ENCODE data around the gene PWP2.
"Not testable (repeated sequence)": the region's sequence is repeated elsewhere in the genome, so short reads cannot be mapped to it uniquely, and the experiment has no call there.

DNA sequence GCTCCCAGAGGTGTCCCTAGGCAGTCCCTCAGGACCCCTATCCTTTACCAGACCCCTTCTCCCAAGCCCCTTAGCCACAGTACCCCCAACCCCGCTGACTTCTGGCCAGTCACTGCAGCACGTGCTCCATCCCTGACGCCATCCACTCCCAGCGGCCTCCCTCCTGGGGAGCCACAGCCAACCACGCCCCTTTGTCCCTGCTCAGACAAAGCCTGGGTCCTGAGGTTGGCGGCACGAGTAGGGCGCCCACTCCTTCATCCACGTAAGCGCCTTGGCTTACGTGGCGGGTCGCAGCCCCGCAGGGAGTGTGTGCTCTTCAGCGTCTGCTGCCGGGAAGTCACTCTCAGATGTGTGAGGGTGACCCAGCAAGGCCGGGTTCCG lies 33.3 kb downstream of the PWP2 start:
- not testable (repeated sequence) for TF ChIP-seq POLR2A (IDR thresholded peaks at IDR 0.05)
- TF ChIP-seq, protein P1, sequence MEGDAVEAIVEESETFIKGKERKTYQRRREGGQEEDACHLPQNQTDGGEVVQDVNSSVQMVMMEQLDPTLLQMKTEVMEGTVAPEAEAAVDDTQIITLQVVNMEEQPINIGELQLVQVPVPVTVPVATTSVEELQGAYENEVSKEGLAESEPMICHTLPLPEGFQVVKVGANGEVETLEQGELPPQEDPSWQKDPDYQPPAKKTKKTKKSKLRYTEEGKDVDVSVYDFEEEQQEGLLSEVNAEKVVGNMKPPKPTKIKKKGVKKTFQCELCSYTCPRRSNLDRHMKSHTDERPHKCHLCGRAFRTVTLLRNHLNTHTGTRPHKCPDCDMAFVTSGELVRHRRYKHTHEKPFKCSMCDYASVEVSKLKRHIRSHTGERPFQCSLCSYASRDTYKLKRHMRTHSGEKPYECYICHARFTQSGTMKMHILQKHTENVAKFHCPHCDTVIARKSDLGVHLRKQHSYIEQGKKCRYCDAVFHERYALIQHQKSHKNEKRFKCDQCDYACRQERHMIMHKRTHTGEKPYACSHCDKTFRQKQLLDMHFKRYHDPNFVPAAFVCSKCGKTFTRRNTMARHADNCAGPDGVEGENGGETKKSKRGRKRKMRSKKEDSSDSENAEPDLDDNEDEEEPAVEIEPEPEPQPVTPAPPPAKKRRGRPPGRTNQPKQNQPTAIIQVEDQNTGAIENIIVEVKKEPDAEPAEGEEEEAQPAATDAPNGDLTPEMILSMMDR (IDR thresholded peaks at IDR 0.05) = not testable (repeated sequence)

Measured in Peyer's patch (tissue), 4 donors.